ENCODE data around the gene ARHGAP26. TPM values are rescaled to one million over a fixed set of nuclear protein-coding genes. Genes with fewer than 3 reads are reported as not detected.

Gene ARHGAP26
- total and polyA plus RNA-seq, 4 donors: 1.8 to 16.7 (median 4.1) TPM

DNA sequence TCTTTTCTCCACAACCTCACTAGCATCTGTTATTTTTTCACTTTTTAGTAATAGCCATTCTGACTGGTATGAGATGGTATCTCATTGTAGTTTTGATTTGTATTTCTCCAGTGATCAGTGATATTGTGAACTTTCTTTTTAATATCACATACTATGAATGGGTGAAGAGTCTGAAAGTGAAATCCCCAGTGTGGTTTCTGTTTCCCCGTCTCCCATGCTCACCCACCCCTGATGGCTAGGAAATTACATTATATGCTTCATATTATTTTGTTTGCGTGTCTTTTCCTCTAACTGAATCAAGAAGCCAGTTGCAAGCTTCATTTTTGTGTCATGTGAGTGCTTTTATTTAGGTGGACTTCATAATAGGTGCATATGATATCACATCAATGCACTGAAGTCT lies 171.1 kb downstream of the ARHGAP26 start:
- DNase-seq (ENCODE audit: low spot score): no peak
- H3K4me3 ChIP-seq (ENCODE audit: low read depth in 1 of 3, low read length in 3 of 3): no peak overlapping the region
- H3K9me3 ChIP-seq (ENCODE audit: control insufficient read depth in 4 of 4, low read length in 3 of 4): no peaks in the 10 kb centered on the region
- H3K9ac ChIP-seq (ENCODE audit: low read depth in 1 of 2, low read length in 2 of 2): no peak overlapping the region
- H3K4me1 ChIP-seq (ENCODE audit: control insufficient read depth in 4 of 4, insufficient read depth in 4 of 4, low read length in 3 of 4): peaks cover 0 to 7% (median 0%) of the 10 kb centered on the region in 4 donors
- WGBS: 82% methylated on average over 2 of the region's 2 CpGs
- no peak overlapping the region for H3K27ac ChIP-seq (ENCODE audit: low read depth in 1 of 2, low read length in 2 of 2)
- H3K36me3 ChIP-seq (ENCODE audit: control insufficient read depth in 4 of 4, insufficient read depth in 3 of 4, low read depth in 1 of 4, low read length in 3 of 4): no peaks in the 10 kb centered on the region
- H3K27me3 ChIP-seq (ENCODE audit: control insufficient read depth in 4 of 4, insufficient read depth in 4 of 4, low read length in 3 of 4): no peaks in the 10 kb centered on the region
- TF ChIP-seq, protein P1, sequence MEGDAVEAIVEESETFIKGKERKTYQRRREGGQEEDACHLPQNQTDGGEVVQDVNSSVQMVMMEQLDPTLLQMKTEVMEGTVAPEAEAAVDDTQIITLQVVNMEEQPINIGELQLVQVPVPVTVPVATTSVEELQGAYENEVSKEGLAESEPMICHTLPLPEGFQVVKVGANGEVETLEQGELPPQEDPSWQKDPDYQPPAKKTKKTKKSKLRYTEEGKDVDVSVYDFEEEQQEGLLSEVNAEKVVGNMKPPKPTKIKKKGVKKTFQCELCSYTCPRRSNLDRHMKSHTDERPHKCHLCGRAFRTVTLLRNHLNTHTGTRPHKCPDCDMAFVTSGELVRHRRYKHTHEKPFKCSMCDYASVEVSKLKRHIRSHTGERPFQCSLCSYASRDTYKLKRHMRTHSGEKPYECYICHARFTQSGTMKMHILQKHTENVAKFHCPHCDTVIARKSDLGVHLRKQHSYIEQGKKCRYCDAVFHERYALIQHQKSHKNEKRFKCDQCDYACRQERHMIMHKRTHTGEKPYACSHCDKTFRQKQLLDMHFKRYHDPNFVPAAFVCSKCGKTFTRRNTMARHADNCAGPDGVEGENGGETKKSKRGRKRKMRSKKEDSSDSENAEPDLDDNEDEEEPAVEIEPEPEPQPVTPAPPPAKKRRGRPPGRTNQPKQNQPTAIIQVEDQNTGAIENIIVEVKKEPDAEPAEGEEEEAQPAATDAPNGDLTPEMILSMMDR (IDR thresholded peaks at IDR 0.05; ENCODE audit: low read depth, low read length, missing input control): no peak
- TF ChIP-seq, protein P2, sequence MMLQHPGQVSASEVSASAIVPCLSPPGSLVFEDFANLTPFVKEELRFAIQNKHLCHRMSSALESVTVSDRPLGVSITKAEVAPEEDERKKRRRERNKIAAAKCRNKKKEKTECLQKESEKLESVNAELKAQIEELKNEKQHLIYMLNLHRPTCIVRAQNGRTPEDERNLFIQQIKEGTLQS (IDR thresholded peaks at IDR 0.05): no peak
- TF ChIP-seq, protein P3, sequence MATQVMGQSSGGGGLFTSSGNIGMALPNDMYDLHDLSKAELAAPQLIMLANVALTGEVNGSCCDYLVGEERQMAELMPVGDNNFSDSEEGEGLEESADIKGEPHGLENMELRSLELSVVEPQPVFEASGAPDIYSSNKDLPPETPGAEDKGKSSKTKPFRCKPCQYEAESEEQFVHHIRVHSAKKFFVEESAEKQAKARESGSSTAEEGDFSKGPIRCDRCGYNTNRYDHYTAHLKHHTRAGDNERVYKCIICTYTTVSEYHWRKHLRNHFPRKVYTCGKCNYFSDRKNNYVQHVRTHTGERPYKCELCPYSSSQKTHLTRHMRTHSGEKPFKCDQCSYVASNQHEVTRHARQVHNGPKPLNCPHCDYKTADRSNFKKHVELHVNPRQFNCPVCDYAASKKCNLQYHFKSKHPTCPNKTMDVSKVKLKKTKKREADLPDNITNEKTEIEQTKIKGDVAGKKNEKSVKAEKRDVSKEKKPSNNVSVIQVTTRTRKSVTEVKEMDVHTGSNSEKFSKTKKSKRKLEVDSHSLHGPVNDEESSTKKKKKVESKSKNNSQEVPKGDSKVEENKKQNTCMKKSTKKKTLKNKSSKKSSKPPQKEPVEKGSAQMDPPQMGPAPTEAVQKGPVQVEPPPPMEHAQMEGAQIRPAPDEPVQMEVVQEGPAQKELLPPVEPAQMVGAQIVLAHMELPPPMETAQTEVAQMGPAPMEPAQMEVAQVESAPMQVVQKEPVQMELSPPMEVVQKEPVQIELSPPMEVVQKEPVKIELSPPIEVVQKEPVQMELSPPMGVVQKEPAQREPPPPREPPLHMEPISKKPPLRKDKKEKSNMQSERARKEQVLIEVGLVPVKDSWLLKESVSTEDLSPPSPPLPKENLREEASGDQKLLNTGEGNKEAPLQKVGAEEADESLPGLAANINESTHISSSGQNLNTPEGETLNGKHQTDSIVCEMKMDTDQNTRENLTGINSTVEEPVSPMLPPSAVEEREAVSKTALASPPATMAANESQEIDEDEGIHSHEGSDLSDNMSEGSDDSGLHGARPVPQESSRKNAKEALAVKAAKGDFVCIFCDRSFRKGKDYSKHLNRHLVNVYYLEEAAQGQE (IDR thresholded peaks at IDR 0.05): no peak
- TF ChIP-seq FOXA2 (IDR thresholded peaks at IDR 0.05) (no peak), TAF1 (conservative IDR thresholded peaks at IDR 0.05) (no peak), SP1 (IDR thresholded peaks at IDR 0.05) (no peak)
- TF ChIP-seq, protein P4, sequence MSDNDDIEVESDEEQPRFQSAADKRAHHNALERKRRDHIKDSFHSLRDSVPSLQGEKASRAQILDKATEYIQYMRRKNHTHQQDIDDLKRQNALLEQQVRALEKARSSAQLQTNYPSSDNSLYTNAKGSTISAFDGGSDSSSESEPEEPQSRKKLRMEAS (IDR thresholded peaks at IDR 0.05): no peak

DNA sequence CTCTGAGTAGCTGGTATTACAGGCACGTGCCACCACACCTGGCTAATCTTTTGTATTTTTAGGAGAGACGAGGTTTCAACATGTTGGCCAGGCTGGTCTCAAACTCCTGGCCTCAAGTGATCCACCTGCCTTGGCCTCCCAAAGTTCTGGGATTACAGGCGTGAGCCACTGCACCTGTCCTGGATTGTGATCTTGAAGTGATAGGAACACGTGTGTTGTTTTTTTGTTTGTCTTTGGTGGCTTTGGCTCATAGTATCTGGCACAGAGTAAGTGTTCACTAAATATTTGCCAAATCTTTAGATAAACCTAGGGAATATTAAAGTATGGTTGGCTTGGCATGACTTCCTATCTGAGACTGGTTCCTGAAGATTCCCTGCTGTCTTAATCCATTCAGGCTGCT lies 172.7 kb downstream of the ARHGAP26 start:
- H3K4me1 ChIP-seq (ENCODE audit: control insufficient read depth in 4 of 4, insufficient read depth in 4 of 4, low read length in 3 of 4): peaks cover 0 to 7% (median 0%) of the 10 kb centered on the region in 4 donors
- no peaks in the 10 kb centered on the region for H3K27me3 ChIP-seq (ENCODE audit: control insufficient read depth in 4 of 4, insufficient read depth in 4 of 4, low read length in 3 of 4)
- H3K9ac ChIP-seq (ENCODE audit: low read depth in 1 of 2, low read length in 2 of 2): no peak overlapping the region
- no peak overlapping the region for H3K27ac ChIP-seq (ENCODE audit: low read depth in 1 of 2, low read length in 2 of 2)
- 60% methylated on average over 4 of the region's 4 CpGs for WGBS
- no peak for TF ChIP-seq SP1 (IDR thresholded peaks at IDR 0.05)
- TF ChIP-seq, protein P4 (IDR thresholded peaks at IDR 0.05): no peak
- TF ChIP-seq, protein P2 (IDR thresholded peaks at IDR 0.05): no peak
- TF ChIP-seq RXRA (IDR thresholded peaks at IDR 0.05): no peak
- no peak for TF ChIP-seq TAF1 (conservative IDR thresholded peaks at IDR 0.05)
- TF ChIP-seq FOXA2 (IDR thresholded peaks at IDR 0.05): no peak
- no peak for TF ChIP-seq GABPA (IDR thresholded peaks at IDR 0.05 in 1 of 2, conservative IDR thresholded peaks at IDR 0.05 in 1 of 2)
- no peak for TF ChIP-seq HNF4G (IDR thresholded peaks at IDR 0.05)
- TF ChIP-seq, protein P3 (IDR thresholded peaks at IDR 0.05): no peak
- no peak for TF ChIP-seq HNF4A (conservative IDR thresholded peaks at IDR 0.05)
- no peak for TF ChIP-seq EGR1 (IDR thresholded peaks at IDR 0.05; ENCODE audit: low read depth in 2 of 2)
- TF ChIP-seq JUND (IDR thresholded peaks at IDR 0.05): no peak
- TF ChIP-seq NR2F2 (IDR thresholded peaks at IDR 0.05): no peak
- TF ChIP-seq YY1 (IDR thresholded peaks at IDR 0.05): no peak
- no peak for TF ChIP-seq RAD21 (IDR thresholded peaks at IDR 0.05)
- no peak for DNase-seq (ENCODE audit: low spot score)
- H3K9me3 ChIP-seq (ENCODE audit: control insufficient read depth in 4 of 4, low read length in 3 of 4): no peaks in the 10 kb centered on the region
- no peak overlapping the region for H3K4me3 ChIP-seq (ENCODE audit: low read depth in 1 of 3, low read length in 3 of 3)
- no peaks in the 10 kb centered on the region for H3K36me3 ChIP-seq (ENCODE audit: control insufficient read depth in 4 of 4, insufficient read depth in 3 of 4, low read depth in 1 of 4, low read length in 3 of 4)

Measured in liver (tissue), 9 donors.